MCF 10A (cell line): ENCODE measurements around the gene RASGRP3. TPM values are rescaled to one million over a fixed set of nuclear protein-coding genes. Genes with fewer than 3 reads are reported as not detected.

Experiments
- BruUV-seq: library from RNA; stranded (reverse); fragments of 400-500 nt; replicated peaks from 2 replicates; lab custom pipeline; 2021; lab: Mats Ljungman, UMichigan
- CTCF ChIA-PET: fragments of 300-600 bp; sonication (Branson Sonifier 250); formaldehyde crosslinking; extraction: SDS; loops from one replicate; lab custom pipeline; 2021; ENCODE audit warnings: antibody characterized with exemption, inconsistent platforms; lab: Yijun Ruan, JAX
- POLR2A ChIA-PET: fragments of 300-600, 350-650 bp; sonication (Branson Sonifier 250); formaldehyde crosslinking; extraction: SDS; loops from one replicate; lab custom pipeline; 2020; ENCODE audit warnings: antibody characterized with exemption, inconsistent platforms; lab: Yijun Ruan, JAX
- DNase-seq: peaks from one replicate; pipeline ENCODE4 v3.0.0-alpha.2; 2018; ENCODE audit not compliant: unreplicated experiment
- H3K27ac Mint-ChIP-seq: one replicate; pipeline ENCODE4 v1.8.0; 2022; ENCODE audit warnings: mild to moderate bottlenecking, low read depth, mixed read lengths; ENCODE audit not compliant: unreplicated experiment
- H3K27me3 Mint-ChIP-seq: one replicate; pipeline ENCODE4 v1.8.0; 2022; ENCODE audit warnings: mixed read lengths; ENCODE audit not compliant: insufficient read depth, unreplicated experiment
- H3K36me3 Mint-ChIP-seq: one replicate; pipeline ENCODE4 v1.8.0; 2022; ENCODE audit warnings: mild to moderate bottlenecking, moderate library complexity, mixed read lengths; ENCODE audit not compliant: insufficient read depth, unreplicated experiment
- H3K4me1 Mint-ChIP-seq: one replicate; pipeline ENCODE4 v1.8.0; 2022; ENCODE audit warnings: mixed read lengths; ENCODE audit not compliant: insufficient read depth, unreplicated experiment
- H3K4me3 Mint-ChIP-seq: one replicate; pipeline ENCODE4 v1.8.0; 2022; ENCODE audit warnings: mild to moderate bottlenecking, moderate library complexity, mixed read lengths; ENCODE audit not compliant: unreplicated experiment
- H3K9me3 Mint-ChIP-seq: one replicate; pipeline ENCODE4 v1.8.0; 2022; ENCODE audit warnings: mixed read lengths; ENCODE audit not compliant: unreplicated experiment
- intact Hi-C: fragments of 100-400 bp; cut with micrococcal nuclease; formaldehyde crosslinking; loops from 2 replicates; pipeline ENCODE4 v1.14.1; 2022
- total RNA-seq: library from RNA; stranded (reverse); gene quantifications from 2 replicates; pipeline ENCODE4 v1.2.3, GENCODE V29; 2022
- TF ChIP-seq, protein P1 (sequence below): fragments of 200-600 bp; IDR thresholded peaks from one replicate; pipeline ENCODE4 v1.8.0; 2022; ENCODE audit warnings: antibody characterized with exemption, mild to moderate bottlenecking; ENCODE audit not compliant: unreplicated experiment

RASGRP3 gene
- total RNA-seq, 1 experiment from 2014 or later: 0.26 TPM

DNA sequence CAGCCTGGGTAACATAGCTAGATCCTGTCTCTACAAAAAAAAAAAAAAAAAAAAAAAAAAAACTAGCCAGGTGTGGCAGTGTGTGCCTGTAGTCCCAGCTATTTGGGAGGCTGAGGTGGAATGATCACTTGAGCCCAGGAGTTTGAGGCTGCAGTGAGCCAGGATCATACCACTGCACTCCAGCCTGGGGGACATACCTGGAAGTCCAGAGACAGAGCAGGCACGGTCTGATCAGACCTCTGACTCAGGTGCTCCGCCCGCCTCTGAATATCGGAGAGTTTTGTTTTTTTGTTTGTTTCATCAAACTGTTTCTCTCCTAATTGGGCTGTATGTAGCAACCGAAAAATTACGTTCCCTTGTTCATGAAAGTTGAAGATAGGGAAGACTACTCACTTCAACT is 49.2 kb downstream of the RASGRP3 start:
- TF ChIP-seq, protein P1, sequence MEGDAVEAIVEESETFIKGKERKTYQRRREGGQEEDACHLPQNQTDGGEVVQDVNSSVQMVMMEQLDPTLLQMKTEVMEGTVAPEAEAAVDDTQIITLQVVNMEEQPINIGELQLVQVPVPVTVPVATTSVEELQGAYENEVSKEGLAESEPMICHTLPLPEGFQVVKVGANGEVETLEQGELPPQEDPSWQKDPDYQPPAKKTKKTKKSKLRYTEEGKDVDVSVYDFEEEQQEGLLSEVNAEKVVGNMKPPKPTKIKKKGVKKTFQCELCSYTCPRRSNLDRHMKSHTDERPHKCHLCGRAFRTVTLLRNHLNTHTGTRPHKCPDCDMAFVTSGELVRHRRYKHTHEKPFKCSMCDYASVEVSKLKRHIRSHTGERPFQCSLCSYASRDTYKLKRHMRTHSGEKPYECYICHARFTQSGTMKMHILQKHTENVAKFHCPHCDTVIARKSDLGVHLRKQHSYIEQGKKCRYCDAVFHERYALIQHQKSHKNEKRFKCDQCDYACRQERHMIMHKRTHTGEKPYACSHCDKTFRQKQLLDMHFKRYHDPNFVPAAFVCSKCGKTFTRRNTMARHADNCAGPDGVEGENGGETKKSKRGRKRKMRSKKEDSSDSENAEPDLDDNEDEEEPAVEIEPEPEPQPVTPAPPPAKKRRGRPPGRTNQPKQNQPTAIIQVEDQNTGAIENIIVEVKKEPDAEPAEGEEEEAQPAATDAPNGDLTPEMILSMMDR: no peak
- BruUV-seq: no TSS peak
- intact Hi-C loops: no loop called here
- Mint-ChIP-seq H3K27ac (no peak overlapping the region), H3K4me1 (peaks cover 7% of the 10 kb centered on the region), H3K36me3 (no peaks in the 10 kb centered on the region), H3K4me3 (no peak overlapping the region), H3K27me3 (no peaks in the 10 kb centered on the region), H3K9me3 (no peaks in the 10 kb centered on the region)
- CTCF ChIA-PET: no interaction called here
- no peak for DNase-seq
- POLR2A ChIA-PET: no interaction called here

DNA sequence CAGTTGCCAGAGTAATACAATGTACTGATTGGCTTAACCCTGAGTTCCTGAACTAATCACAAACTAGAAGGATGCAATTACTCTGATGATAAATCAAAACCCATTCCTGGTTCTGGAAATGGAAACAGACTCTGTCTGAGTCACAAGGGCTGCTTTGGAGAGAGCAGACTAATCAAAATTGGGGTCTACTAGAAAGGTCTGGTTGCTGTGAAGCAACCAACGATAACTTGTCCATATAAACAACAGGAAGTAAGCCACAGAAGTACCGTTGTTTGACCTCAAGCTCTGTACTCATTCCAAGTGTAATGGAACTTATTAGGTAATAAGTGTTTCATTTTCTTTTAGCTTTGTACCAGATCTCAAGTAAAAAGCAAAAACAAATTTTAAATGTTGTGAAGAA is 49.7 kb downstream of the RASGRP3 start:
- H3K27ac Mint-ChIP-seq: no peak overlapping the region
- no peaks in the 10 kb centered on the region for H3K27me3 Mint-ChIP-seq
- TF ChIP-seq, protein P1: no peak
- no peaks in the 10 kb centered on the region for H3K36me3 Mint-ChIP-seq
- H3K4me3 Mint-ChIP-seq: no peak overlapping the region
- POLR2A ChIA-PET: interaction anchor here (0.6 kb wide), 1 partner anchor 15 kb away, joined by 3 read pairs; no protein-coding TSS in a partner anchor
- H3K4me1 Mint-ChIP-seq: peaks cover 7% of the 10 kb centered on the region
- no peak for DNase-seq
- CTCF ChIA-PET: no interaction called here
- BruUV-seq: no TSS peak
- intact Hi-C loops: no loop called here
- no peaks in the 10 kb centered on the region for H3K9me3 Mint-ChIP-seq

DNA sequence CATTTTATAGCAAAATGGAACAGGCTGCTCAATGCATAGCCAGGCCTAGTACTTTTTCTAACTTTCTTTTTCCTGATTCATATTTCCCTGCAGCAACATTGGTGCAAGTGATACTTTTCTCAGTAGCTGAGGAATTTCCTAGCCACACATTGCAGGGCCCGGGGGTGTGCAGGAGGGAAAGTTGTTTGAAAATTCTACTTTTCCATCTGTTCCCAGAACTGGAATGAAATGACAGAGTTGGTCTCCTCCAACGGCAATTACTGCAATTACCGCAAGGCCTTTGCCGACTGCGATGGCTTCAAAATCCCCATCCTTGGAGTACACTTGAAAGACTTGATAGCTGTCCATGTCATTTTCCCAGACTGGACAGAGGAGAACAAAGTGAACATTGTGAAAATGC is 50.5 kb downstream of the RASGRP3 start:
- ChIA-PET POLR2A (interaction anchor here (0.6 kb wide), 1 partner anchor 14 kb away, joined by 3 read pairs; no protein-coding TSS in a partner anchor), CTCF (no interaction called here)
- H3K27me3 Mint-ChIP-seq: no peaks in the 10 kb centered on the region
- DNase-seq: no peak
- no peaks in the 10 kb centered on the region for H3K9me3 Mint-ChIP-seq
- no peak overlapping the region for H3K27ac Mint-ChIP-seq
- TF ChIP-seq, protein P1: no peak
- H3K36me3 Mint-ChIP-seq: no peaks in the 10 kb centered on the region
- no peak overlapping the region for H3K4me3 Mint-ChIP-seq
- peaks cover 7% of the 10 kb centered on the region for H3K4me1 Mint-ChIP-seq
- BruUV-seq: no TSS peak
- intact Hi-C loops: no loop called here

DNA sequence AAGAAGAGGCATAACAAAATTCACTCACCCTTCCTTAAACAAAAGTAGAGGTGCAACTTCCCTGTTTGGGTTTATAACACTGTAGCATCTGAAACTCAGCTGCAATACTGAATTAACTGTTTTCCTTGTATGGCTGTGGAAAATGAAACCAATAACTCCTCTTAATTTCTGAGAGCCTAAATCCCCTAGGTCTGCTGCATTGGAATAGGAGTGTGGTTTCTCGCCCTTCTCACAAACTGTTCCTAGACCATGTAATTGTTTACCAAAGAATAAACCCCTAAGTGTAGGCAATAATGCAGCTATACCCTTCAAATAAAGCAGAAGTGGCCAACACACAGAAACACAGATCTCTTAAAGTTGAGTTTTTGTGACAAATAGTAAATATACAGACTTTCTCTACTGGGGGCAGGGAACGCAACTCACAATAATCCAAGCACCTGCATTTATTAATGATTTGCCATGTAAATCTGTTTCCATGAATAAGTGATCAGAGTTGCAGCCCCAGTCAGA is 52.0 kb downstream of the RASGRP3 start:
- no peak overlapping the region for H3K4me3 Mint-ChIP-seq
- H3K27ac Mint-ChIP-seq: no peak overlapping the region
- TF ChIP-seq, protein P1: no peak
- peaks cover 7% of the 10 kb centered on the region for H3K4me1 Mint-ChIP-seq
- no peak for DNase-seq
- intact Hi-C loops: no loop called here
- H3K27me3 Mint-ChIP-seq: no peaks in the 10 kb centered on the region
- BruUV-seq: no TSS peak
- ChIA-PET CTCF (no interaction called here), POLR2A (no interaction called here)
- H3K36me3 Mint-ChIP-seq: no peaks in the 10 kb centered on the region
- no peaks in the 10 kb centered on the region for H3K9me3 Mint-ChIP-seq
